GM12865 (cell line): ENCODE measurements around the gene NEK5.

Experiments used
- DNase-seq: peaks from one replicate; pipeline ENCODE4 v3.0.0; 2010; ENCODE audit warnings: low read depth
- H3K4me3 ChIP-seq: 2 replicates; pipeline ENCODE4 v1.5.1; 2011; ENCODE audit warnings: mild to moderate bottlenecking, low read depth, low read length, control low read depth
- TF ChIP-seq, protein P1 (sequence below): IDR thresholded peaks from 2 replicates; pipeline ENCODE4 v1.5.1; 2011; ENCODE audit warnings: low read length, control low read depth, low read depth, inconsistent platforms; ENCODE audit not compliant: insufficient read depth; ENCODE audit errors: missing control alignments

The NEK5 gene

DNA sequence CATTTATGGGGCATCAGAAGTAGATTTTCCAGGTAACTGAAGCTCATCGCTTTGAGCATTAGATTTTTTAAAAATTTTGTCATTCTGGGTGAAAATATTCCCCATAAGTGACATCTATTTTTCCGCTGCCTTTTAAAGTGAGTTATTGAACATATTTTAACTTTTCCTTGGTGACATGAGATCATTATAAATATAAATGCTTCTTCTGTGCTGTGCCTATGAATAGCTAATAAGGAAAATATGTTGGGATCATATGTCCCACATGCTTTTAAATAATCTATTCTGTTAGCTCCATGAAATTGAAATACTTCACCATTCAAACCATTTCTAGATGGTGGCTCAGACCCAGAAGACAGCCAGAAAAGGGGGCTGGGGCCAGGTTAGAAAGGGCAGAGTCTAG lies 131.7 kb downstream of the NEK5 start:
- no peak for DNase-seq
- no peak overlapping the region for H3K4me3 ChIP-seq
- TF ChIP-seq, protein P1, sequence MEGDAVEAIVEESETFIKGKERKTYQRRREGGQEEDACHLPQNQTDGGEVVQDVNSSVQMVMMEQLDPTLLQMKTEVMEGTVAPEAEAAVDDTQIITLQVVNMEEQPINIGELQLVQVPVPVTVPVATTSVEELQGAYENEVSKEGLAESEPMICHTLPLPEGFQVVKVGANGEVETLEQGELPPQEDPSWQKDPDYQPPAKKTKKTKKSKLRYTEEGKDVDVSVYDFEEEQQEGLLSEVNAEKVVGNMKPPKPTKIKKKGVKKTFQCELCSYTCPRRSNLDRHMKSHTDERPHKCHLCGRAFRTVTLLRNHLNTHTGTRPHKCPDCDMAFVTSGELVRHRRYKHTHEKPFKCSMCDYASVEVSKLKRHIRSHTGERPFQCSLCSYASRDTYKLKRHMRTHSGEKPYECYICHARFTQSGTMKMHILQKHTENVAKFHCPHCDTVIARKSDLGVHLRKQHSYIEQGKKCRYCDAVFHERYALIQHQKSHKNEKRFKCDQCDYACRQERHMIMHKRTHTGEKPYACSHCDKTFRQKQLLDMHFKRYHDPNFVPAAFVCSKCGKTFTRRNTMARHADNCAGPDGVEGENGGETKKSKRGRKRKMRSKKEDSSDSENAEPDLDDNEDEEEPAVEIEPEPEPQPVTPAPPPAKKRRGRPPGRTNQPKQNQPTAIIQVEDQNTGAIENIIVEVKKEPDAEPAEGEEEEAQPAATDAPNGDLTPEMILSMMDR: no peak

DNA sequence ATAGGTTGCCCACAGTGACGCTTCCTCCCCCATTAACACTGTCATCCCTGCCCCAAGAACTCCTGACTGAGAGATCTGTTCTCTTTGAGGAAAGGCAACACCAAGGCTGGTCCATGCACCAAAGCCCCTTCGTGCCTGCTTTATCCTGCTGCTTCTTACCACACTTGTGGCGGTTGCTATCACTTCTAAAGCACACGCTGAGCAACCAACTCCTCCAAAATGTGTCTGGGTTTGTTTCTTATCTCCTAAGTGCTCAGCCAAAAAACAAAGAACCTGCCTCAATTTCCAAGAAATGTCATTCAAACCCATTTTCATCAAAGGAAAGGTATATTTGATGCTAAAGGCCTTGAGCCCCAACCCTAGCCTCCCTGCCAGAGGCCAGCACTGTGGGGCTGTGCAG lies 132.2 kb downstream of the NEK5 start:
- TF ChIP-seq, protein P1: no peak
- no peak for DNase-seq
- H3K4me3 ChIP-seq: no peak overlapping the region

DNA sequence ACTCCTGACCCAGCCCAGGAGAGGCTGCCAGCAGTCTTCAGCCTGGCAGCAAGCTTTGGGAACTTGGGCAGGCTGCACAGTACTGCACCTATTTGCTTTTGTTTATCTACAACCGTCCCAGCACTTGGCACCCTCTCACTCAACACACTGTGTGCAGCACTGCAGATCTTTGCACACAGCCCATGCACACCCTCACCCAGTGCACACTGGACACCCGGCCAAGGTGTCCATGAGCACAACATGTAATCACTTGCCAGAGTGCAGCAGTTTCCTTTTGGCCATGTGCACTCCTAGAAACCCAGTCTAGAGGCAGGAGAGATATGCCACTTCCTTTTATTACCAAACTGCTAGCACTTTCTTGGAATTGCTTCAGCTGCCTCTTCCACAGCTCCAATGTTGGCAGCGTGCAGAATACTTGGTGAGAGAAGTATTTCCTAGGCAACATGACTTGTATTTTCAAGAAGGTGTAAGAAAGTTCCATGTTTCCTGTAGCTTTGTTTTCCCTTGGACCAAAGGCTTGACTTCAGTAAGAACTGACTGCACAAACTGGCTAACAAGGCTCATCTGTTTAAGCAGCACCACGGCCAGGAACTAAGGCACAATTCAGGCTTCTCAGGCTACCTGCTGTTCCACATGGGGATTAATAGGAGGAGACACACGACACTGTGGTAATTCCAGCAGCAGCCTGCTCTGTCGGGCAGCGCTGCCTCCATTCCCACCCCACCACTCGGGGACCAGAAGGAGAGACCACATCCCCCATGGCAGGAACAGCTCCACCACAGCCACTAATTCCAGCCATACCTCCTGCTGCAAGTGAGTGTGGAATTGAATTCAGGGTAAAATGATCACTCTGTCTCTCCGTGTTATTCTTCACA lies 133.0 kb downstream of the NEK5 start:
- TF ChIP-seq, protein P1: no peak
- no peak for DNase-seq
- no peak overlapping the region for H3K4me3 ChIP-seq

DNA sequence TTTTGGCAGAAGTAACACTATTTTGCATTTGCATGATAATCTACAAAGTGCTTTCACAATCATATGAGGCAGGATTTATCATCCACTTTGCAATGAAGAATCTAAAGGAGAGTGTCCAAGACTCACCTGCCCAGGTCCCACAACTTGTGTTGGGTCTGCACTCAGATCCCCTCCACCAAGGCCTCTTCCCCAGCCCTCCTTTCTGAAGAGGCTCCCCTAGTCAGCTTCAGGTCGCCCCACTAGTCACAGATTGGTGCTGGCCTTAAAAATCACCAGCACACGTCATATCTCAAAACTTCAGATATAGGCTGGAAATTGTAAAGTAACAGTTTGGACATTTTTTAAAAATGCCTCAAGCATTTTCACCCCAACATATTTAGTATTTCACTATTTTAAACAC lies 135.2 kb downstream of the NEK5 start:
- DNase-seq: no peak
- no peak overlapping the region for H3K4me3 ChIP-seq
- TF ChIP-seq, protein P1: no peak

DNA sequence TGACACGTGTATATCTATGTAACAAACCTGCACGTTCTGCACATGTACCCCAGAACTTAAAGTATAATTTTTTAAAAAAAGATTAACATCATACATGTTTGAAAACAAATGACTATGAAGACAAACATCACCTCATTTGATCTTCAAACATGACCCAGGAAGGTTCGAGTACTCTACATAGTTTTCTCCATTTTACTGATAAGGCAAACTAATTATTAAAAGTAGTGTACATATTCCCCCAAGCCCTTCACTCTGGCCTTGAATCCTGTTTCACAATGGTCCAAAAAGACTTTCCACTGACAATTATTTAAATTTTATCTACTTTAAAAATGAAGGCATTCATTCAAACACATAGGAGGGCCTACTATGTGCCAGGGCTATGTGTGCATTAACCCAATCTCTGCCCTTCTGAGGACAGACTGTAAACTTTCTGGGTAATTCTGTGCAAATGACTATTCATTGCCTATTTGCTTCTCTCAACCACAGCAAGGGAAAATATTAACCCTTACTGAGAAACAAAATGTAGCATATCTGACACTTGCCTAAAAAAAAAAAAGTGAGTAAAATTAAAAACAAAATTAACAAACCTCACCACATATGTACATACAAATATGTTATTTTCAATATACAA lies 139.8 kb downstream of the NEK5 start:
- no peak overlapping the region for H3K4me3 ChIP-seq
- no peak for DNase-seq
- TF ChIP-seq, protein P1: no peak
